Measurements from ENCODE around the gene BRF1. TPM values are rescaled to one million over a fixed set of nuclear protein-coding genes. Genes with fewer than 3 reads are reported as not detected.

Gene BRF1
- total RNA-seq, 1 experiment from 2014 or later = 41.2 TPM

DNA sequence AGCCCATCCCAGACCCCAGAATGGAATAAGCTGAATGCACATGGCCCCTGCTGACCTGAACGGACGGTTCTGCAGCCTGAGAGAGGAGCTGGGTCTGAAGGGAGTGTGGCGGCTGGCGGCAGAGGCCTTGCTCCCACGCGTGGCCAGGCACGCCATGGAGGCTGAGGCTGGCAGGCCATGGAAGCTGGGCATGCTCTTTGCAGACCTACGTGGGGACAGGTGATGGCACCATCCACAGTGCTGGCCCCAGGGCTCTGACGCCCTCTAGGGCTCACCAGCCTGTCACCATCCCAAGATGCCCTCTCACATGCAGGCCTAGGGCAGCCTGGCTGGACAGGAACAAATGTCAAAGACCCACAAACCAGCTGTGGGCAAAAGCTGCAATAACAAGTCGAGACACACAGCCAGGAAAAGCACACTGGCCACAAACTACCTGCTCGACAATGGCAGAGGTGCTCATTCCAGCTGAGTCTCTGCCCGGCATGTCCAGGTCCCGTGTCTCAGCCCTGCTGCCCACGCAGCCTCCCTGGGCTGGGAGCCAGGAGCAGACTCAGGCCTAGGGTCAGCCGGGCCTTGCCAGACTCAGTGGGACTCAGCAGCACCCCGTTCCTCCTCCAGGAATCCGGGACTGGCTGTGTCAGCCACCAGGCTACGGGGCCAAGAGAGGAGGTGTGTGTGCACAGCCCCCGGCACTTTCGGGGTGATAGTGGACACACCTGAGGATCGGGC, 32.8 kb downstream of the BRF1 start (continued):
- TF ChIP-seq POLR2AphosphoS5 (IDR thresholded peaks at IDR 0.05; ENCODE audit: low read depth, low read length) = no peak
- no peak for TF ChIP-seq TCF7L2 (IDR thresholded peaks at IDR 0.05; ENCODE audit: borderline replicate concordance, extremely low read depth, insufficient read depth, insufficient read length)
- TF ChIP-seq RAD21 (IDR thresholded peaks at IDR 0.05; ENCODE audit: low read depth) = peak; percentile 55
- no peak for TF ChIP-seq EGR1 (IDR thresholded peaks at IDR 0.05; ENCODE audit: low read depth)
- TF ChIP-seq POLR2A (IDR thresholded peaks at IDR 0.05; ENCODE audit: borderline replicate concordance, extremely low read depth, insufficient read depth, insufficient read length) = no peak
- no peak for TF ChIP-seq EZH2phosphoT487 (IDR thresholded peaks at IDR 0.05; ENCODE audit: borderline replicate concordance)

DNA sequence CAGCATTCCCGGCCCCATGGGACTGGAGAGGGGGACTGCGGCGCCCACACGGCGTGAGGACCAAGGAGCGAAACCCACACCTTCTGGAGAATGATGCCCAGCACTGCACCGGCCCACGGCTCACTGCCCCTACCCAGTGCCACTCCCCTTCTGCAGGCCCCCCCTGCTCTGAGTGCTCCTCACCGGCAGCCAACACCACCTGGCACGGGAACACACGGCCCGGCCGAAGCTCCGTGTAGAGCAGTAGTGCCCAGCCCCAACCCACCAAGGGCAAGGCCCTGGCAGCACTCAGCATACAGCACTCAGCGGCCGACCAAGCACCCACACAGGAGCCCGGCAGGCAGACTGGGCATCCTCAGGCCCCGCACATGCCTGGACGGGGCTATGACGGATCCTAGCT, 39.0 kb downstream of the BRF1 start:
- no peaks in the 10 kb centered on the region for H3K9me2 ChIP-seq (ENCODE audit: insufficient read depth)
- no peak overlapping the region for H3K9ac ChIP-seq (ENCODE audit: low read length)
- TF ChIP-seq POLR2AphosphoS5 (IDR thresholded peaks at IDR 0.05; ENCODE audit: low read depth, low read length) (no peak), TCF7L2 (IDR thresholded peaks at IDR 0.05; ENCODE audit: borderline replicate concordance, extremely low read depth, insufficient read depth, insufficient read length) (no peak), YY1 (IDR thresholded peaks at IDR 0.05; ENCODE audit: extremely low read depth, insufficient replicate concordance, low read depth, low read length) (no peak), ZFX (IDR thresholded peaks at IDR 0.05) (no peak), ZNF274 (IDR thresholded peaks at IDR 0.05; ENCODE audit: low read depth, low read length) (no peak), EZH2phosphoT487 (IDR thresholded peaks at IDR 0.05; ENCODE audit: borderline replicate concordance) (no peak), CEBPB (IDR thresholded peaks at IDR 0.05; ENCODE audit: low read depth) (no peak), EGR1 (IDR thresholded peaks at IDR 0.05; ENCODE audit: low read depth) (no peak), FOSL1 (IDR thresholded peaks at IDR 0.05; ENCODE audit: low read depth) (no peak)
- TF ChIP-seq, protein P1, sequence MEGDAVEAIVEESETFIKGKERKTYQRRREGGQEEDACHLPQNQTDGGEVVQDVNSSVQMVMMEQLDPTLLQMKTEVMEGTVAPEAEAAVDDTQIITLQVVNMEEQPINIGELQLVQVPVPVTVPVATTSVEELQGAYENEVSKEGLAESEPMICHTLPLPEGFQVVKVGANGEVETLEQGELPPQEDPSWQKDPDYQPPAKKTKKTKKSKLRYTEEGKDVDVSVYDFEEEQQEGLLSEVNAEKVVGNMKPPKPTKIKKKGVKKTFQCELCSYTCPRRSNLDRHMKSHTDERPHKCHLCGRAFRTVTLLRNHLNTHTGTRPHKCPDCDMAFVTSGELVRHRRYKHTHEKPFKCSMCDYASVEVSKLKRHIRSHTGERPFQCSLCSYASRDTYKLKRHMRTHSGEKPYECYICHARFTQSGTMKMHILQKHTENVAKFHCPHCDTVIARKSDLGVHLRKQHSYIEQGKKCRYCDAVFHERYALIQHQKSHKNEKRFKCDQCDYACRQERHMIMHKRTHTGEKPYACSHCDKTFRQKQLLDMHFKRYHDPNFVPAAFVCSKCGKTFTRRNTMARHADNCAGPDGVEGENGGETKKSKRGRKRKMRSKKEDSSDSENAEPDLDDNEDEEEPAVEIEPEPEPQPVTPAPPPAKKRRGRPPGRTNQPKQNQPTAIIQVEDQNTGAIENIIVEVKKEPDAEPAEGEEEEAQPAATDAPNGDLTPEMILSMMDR (IDR thresholded peaks at IDR 0.05 in 2 of 3, conservative IDR thresholded peaks at IDR 0.05 in 1 of 3; ENCODE audit: borderline replicate concordance in 1 of 3, insufficient read depth in 1 of 3, low read depth in 2 of 3, low read length in 2 of 3) = no peak
- TF ChIP-seq, protein P2, sequence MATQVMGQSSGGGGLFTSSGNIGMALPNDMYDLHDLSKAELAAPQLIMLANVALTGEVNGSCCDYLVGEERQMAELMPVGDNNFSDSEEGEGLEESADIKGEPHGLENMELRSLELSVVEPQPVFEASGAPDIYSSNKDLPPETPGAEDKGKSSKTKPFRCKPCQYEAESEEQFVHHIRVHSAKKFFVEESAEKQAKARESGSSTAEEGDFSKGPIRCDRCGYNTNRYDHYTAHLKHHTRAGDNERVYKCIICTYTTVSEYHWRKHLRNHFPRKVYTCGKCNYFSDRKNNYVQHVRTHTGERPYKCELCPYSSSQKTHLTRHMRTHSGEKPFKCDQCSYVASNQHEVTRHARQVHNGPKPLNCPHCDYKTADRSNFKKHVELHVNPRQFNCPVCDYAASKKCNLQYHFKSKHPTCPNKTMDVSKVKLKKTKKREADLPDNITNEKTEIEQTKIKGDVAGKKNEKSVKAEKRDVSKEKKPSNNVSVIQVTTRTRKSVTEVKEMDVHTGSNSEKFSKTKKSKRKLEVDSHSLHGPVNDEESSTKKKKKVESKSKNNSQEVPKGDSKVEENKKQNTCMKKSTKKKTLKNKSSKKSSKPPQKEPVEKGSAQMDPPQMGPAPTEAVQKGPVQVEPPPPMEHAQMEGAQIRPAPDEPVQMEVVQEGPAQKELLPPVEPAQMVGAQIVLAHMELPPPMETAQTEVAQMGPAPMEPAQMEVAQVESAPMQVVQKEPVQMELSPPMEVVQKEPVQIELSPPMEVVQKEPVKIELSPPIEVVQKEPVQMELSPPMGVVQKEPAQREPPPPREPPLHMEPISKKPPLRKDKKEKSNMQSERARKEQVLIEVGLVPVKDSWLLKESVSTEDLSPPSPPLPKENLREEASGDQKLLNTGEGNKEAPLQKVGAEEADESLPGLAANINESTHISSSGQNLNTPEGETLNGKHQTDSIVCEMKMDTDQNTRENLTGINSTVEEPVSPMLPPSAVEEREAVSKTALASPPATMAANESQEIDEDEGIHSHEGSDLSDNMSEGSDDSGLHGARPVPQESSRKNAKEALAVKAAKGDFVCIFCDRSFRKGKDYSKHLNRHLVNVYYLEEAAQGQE (IDR thresholded peaks at IDR 0.05; ENCODE audit: low read depth) = no peak
- TF ChIP-seq, protein P3, sequence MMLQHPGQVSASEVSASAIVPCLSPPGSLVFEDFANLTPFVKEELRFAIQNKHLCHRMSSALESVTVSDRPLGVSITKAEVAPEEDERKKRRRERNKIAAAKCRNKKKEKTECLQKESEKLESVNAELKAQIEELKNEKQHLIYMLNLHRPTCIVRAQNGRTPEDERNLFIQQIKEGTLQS (IDR thresholded peaks at IDR 0.05) = no peak
- ChIA-PET RAD21 (ENCODE audit: low non-redundant PET in 1 of 2, low total read pairs in 2 of 2, uncharacterized antibody in 2 of 2, unreplicated experiment in 2 of 2) (no interaction called here), CTCF (no interaction called here), POLR2A (no interaction called here)
- no peaks in the 10 kb centered on the region for H3K4me1 ChIP-seq (ENCODE audit: control insufficient read depth in 1 of 2, insufficient read depth in 2 of 2, low read length in 2 of 2)
- H3K27ac ChIP-seq (ENCODE audit: low read depth, low read length) = no peak overlapping the region
- H3K36me3 ChIP-seq (ENCODE audit: control insufficient read depth in 1 of 2, insufficient read depth in 2 of 2, low read length in 2 of 2) = no peaks in the 10 kb centered on the region
- no peak for DNase-seq (ENCODE audit: low read depth, low spot score)
- intact Hi-C loops (cut with micrococcal nuclease) = no loop called here
- H3K27me3 ChIP-seq (ENCODE audit: insufficient read depth, low read length) = no peaks in the 10 kb centered on the region
- H4K20me1 ChIP-seq (ENCODE audit: insufficient read depth) = no peaks in the 10 kb centered on the region
- no peak overlapping the region for H3K4me2 ChIP-seq (ENCODE audit: low read length)
- BruUV-seq (replicated peaks) = no TSS peak
- H2AFZ ChIP-seq (ENCODE audit: low read depth, low read length, poor library complexity, severe bottlenecking) = no peak overlapping the region
- H3K9me3 ChIP-seq (ENCODE audit: control insufficient read depth in 1 of 2, insufficient read depth in 1 of 2, low read depth in 1 of 2, low read length in 2 of 2) = no peaks in the 10 kb centered on the region
- no peak for ATAC-seq
- no peaks in the 10 kb centered on the region; the same call in 1 of the 2 replicates for H3K79me2 ChIP-seq (ENCODE audit: insufficient read depth, low read length)
- H3K4me3 ChIP-seq (replicated peaks in 1 of 2; ENCODE audit: low read depth in 1 of 2, low read length in 2 of 2) = no peak overlapping the region

Data from HCT116 (cell line).